Neural cell (in vitro differentiated cells): ENCODE results near the gene TICRR. TPM values are rescaled to one million over a fixed set of nuclear protein-coding genes. Genes with fewer than 3 reads are reported as not detected.

Source experiments
- H2AFZ ChIP-seq: fragments of 200-600, 300-800 bp; sonication (generic), shearing (Covaris generic); 2 replicates; pipeline ENCODE4 v1.6.0; 2014; ENCODE audit warnings: low read depth, mild to moderate bottlenecking, antibody characterized with exemption, low read length, moderate library complexity
- H3F3A ChIP-seq: fragments of 200-600 bp; shearing (Covaris generic); 2 replicates; pipeline ENCODE4 v1.6.1; 2016; ENCODE audit warnings: mild to moderate bottlenecking, moderate library complexity, mixed read lengths, antibody characterized with exemption, low read length; ENCODE audit not compliant: insufficient read depth, poor library complexity, severe bottlenecking
- H3K27ac ChIP-seq: fragments of 200-600, 300-800 bp; sonication (generic), shearing (Covaris generic); 2 replicates; pipeline ENCODE4 v1.5.1; 2014; ENCODE audit warnings: mild to moderate bottlenecking, low read length, moderate library complexity
- H3K27me3 ChIP-seq: fragments of 300-800, 200-600 bp; sonication (generic), shearing (Covaris generic); 2 replicates; pipeline ENCODE4 v1.6.0; 2014; ENCODE audit warnings: mild to moderate bottlenecking, low read depth, low read length, moderate library complexity; ENCODE audit not compliant: insufficient read depth
- H3K36me3 ChIP-seq: fragments of 300-800, 200-600 bp; sonication (generic), shearing (Covaris generic); 2 replicates; pipeline ENCODE4 v1.5.1; 2014; ENCODE audit warnings: mild to moderate bottlenecking, antibody characterized with exemption, low read length, moderate library complexity; ENCODE audit not compliant: insufficient read depth
- H3K4me2 ChIP-seq: fragments of 300-800, 200-600 bp; sonication (generic), shearing (Covaris generic); 2 replicates; pipeline ENCODE4 v1.6.0; 2014; ENCODE audit warnings: mild to moderate bottlenecking, low read length
- H3K4me3 ChIP-seq: fragments of 300-800, 200-600 bp; sonication (generic), shearing (Covaris generic); 2 replicates; pipeline ENCODE4 v1.5.1; 2014; ENCODE audit warnings: mild to moderate bottlenecking, low read length, moderate library complexity
- H3K79me2 ChIP-seq: fragments of 200-600 bp; shearing (Covaris generic); replicated peaks from 2 replicates; pipeline ENCODE4 v1.6.0; 2014; ENCODE audit warnings: mild to moderate bottlenecking, low read length, moderate library complexity; ENCODE audit not compliant: insufficient read depth
- H3K9ac ChIP-seq: fragments of 300-800, 200-600 bp; sonication (generic), shearing (Covaris generic); 2 replicates; pipeline ENCODE4 v1.6.1; 2016; ENCODE audit warnings: mild to moderate bottlenecking, low read length, mixed read lengths
- H3K9me2 ChIP-seq: fragments of 200-600 bp; shearing (Covaris generic); 2 replicates; pipeline ENCODE4 v1.6.1; 2016; ENCODE audit warnings: mild to moderate bottlenecking, low read length, mixed read lengths; ENCODE audit not compliant: insufficient read depth
- H3K9me3 ChIP-seq: fragments of 200-600, 300-800 bp; sonication (generic), shearing (Covaris generic); 2 replicates; pipeline ENCODE4 v1.6.1; 2016; ENCODE audit warnings: mild to moderate bottlenecking, mixed run types, low read length, moderate library complexity, mixed read lengths
- H4K20me1 ChIP-seq: fragments of 200-600 bp; shearing (Covaris generic); 2 replicates; pipeline ENCODE4 v1.6.1; 2016; ENCODE audit warnings: mild to moderate bottlenecking, mixed run types; ENCODE audit not compliant: insufficient read depth
- CTCF ChIP-seq: fragments of 450-650 bp; IDR thresholded peaks from 2 replicates; pipeline ENCODE4 v1.5.1; 2014; ENCODE audit warnings: antibody characterized with exemption, mild to moderate bottlenecking, moderate library complexity; ENCODE audit not compliant: poor library complexity, severe bottlenecking
- EP300 ChIP-seq: fragments of 450-650 bp; conservative IDR thresholded peaks from 2 replicates; pipeline ENCODE4 v1.6.1; 2014; ENCODE audit warnings: antibody characterized with exemption, mild to moderate bottlenecking, moderate library complexity; ENCODE audit not compliant: poor library complexity, severe bottlenecking
- EZH2 ChIP-seq: fragments of 200-600, 300-800 bp; shearing (Covaris generic), sonication (generic); IDR thresholded peaks from 2 replicates; pipeline ENCODE4 v1.6.1; 2014; ENCODE audit warnings: antibody characterized with exemption, low read length, borderline replicate concordance, mild to moderate bottlenecking; ENCODE audit not compliant: insufficient read depth, poor library complexity, severe bottlenecking
- MXI1 ChIP-seq: fragments of 450-650 bp; conservative IDR thresholded peaks from 2 replicates; pipeline ENCODE4 v1.6.1; 2014; ENCODE audit warnings: antibody characterized with exemption, mild to moderate bottlenecking; ENCODE audit not compliant: poor library complexity, severe bottlenecking
- POLR2AphosphoS5 ChIP-seq: IDR thresholded peaks from 2 replicates; pipeline ENCODE4 v1.6.1; 2012
- RAD21 ChIP-seq: fragments of 450-650 bp; conservative IDR thresholded peaks from 2 replicates; pipeline ENCODE4 v1.6.1; 2014; ENCODE audit warnings: antibody characterized with exemption, mild to moderate bottlenecking, moderate library complexity
- REST ChIP-seq: IDR thresholded peaks from 2 replicates; pipeline ENCODE4 v1.6.1; 2012; ENCODE audit warnings: borderline replicate concordance
- SMC3 ChIP-seq: fragments of 450-650 bp; conservative IDR thresholded peaks from 2 replicates; pipeline ENCODE4 v1.6.1; 2014; ENCODE audit warnings: antibody characterized with exemption, mild to moderate bottlenecking, moderate library complexity; ENCODE audit not compliant: poor library complexity
- TAF1 ChIP-seq: IDR thresholded peaks from 2 replicates; pipeline ENCODE4 v1.6.1; 2012; ENCODE audit warnings: low read depth
- polyA plus RNA-seq: library from polyadenylated mRNA; depleted of rRNA; stranded (reverse); fragments of >200 nt; gene quantifications from 2 replicates; pipeline ENCODE4 v1.2.3, GENCODE V29; 2014

The TICRR gene
- polyA plus RNA-seq, 1 donor from 2014 or later: 0.36 TPM

GRCh38 chr15:89531796-89532537 is 43.3 kb upstream of the TICRR start:
- Histone ChIP-seq H3K9ac (no peak overlapping the region), H3K36me3 (no peaks in the 10 kb centered on the region), H3K4me3 (no peak overlapping the region), H3K27ac (no peak overlapping the region), H3K4me2 (no peak overlapping the region), H3K79me2 (no peaks in the 10 kb centered on the region), H3K9me3 (no peaks in the 10 kb centered on the region), H4K20me1 (no peaks in the 10 kb centered on the region), H3F3A (no peaks in the 10 kb centered on the region), H3K27me3 (no peaks in the 10 kb centered on the region), H3K9me2 (no peaks in the 10 kb centered on the region), H2AFZ (no peak overlapping the region)
- TF ChIP-seq TAF1 (no peak), SMC3 (no peak), REST (no peak), EZH2 (no peak), POLR2AphosphoS5 (no peak), EP300 (no peak), RAD21 (no peak), CTCF (no peak), MXI1 (no peak)

DNA sequence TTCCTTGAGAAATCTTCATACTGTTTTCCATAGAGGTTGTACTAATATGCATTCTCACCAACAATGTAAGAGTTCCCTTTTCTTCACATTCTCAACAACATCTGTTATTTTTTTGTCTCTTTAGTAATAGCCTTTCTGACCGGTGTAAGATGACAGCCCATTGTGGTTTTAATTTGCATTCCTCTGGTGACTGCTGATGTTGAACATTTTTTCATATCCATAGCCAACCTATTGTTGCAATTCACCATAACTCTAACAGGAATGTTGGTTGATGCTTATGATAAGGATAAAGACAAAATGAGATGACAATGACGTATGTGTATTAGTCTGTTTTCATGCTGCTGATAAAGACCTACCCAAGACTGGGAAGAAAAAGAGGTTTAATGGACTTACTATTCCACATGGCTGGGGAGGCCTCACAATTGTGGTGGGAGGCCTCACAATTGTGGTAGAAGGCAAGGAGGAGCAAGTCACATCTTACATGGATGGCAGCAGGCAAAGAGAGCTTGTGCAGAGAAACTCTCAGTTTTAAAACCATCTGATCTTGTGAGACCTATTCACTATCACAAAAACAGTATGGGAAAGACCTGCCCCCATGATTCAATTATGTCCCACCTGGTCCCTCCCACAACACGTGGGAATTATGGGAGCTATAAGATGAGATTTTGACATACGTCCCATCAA is 41.3 kb upstream of the TICRR start:
- Histone ChIP-seq H3K4me3 (no peak overlapping the region), H3K4me2 (no peak overlapping the region), H3K36me3 (no peaks in the 10 kb centered on the region), H3K9ac (no peak overlapping the region), H3K9me2 (no peaks in the 10 kb centered on the region), H2AFZ (no peak overlapping the region), H3K9me3 (no peaks in the 10 kb centered on the region), H3K27ac (no peak overlapping the region), H4K20me1 (no peaks in the 10 kb centered on the region), H3F3A (no peaks in the 10 kb centered on the region), H3K27me3 (no peaks in the 10 kb centered on the region), H3K79me2 (no peaks in the 10 kb centered on the region)
- no peak for TF ChIP-seq MXI1
